ENCODE results near the gene ECHDC3. TPM values are rescaled to one million over a fixed set of nuclear protein-coding genes. Genes with fewer than 3 reads are reported as not detected.
"Not testable (repeated sequence)": the region's sequence is repeated elsewhere in the genome, so short reads cannot be mapped to it uniquely, and the experiment has no call there.

The ECHDC3 gene
- total and polyA plus RNA-seq, 2 donors (not counting 3 experiments of a cell fraction or from before 2014, with no cell fraction given): 6.0 to 7.3 TPM

DNA sequence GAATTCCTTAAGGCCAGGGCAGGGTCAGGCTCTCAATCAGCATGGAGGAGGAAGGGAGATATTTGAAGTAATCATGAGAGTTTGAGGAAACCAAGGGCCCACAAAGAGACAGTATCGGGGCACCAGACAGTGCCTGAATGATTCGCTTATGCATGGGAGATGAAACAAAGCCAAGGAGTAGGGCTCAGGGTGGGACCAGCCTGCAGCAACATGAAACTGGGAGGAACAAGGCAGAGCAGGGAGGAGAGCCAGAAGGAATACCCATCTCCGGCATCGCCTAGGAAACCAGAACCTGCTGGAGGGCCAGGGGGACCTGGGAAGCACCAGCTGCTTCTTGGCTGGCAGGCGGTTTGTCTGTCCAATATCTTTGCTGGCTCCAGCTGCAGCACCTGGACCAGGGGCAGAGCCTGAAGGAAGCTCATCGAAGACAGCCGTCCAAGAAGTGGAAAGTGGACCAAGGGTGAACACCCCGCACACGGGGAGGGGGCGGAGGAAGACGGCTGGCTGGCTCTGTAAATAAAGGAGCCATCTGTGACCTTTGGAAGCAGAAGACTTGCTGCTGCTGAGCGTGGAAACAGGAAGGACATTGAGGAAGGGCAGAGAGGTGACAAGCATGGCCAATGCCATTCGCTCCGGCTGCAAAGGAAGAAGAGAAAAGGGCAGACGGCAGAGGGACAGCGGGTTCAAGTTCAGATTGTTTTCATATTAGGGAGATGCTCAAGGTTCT is 34.4 kb upstream of the ECHDC3 start:
- H3K4me3 ChIP-seq (replicated peaks in 1 of 3; ENCODE audit: insufficient read depth in 1 of 3, low read depth in 1 of 3, low read length in 3 of 3): no peak overlapping the region
- H3K4me2 ChIP-seq (ENCODE audit: insufficient read depth, low read length): no peak overlapping the region
- H3K36me3 ChIP-seq (ENCODE audit: control insufficient read depth in 2 of 2, extremely low read depth in 1 of 2, insufficient read depth in 2 of 2, low read length in 2 of 2): no peaks in the 10 kb centered on the region
- dilution Hi-C loops (cut with MboI; ENCODE audit: extremely low pct_ligation_motif_present, low sequenced_read_pairs): no loop called here
- no peak overlapping the region for H2AFZ ChIP-seq (ENCODE audit: low read depth, low read length)
- TF ChIP-seq, protein P1, sequence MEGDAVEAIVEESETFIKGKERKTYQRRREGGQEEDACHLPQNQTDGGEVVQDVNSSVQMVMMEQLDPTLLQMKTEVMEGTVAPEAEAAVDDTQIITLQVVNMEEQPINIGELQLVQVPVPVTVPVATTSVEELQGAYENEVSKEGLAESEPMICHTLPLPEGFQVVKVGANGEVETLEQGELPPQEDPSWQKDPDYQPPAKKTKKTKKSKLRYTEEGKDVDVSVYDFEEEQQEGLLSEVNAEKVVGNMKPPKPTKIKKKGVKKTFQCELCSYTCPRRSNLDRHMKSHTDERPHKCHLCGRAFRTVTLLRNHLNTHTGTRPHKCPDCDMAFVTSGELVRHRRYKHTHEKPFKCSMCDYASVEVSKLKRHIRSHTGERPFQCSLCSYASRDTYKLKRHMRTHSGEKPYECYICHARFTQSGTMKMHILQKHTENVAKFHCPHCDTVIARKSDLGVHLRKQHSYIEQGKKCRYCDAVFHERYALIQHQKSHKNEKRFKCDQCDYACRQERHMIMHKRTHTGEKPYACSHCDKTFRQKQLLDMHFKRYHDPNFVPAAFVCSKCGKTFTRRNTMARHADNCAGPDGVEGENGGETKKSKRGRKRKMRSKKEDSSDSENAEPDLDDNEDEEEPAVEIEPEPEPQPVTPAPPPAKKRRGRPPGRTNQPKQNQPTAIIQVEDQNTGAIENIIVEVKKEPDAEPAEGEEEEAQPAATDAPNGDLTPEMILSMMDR (IDR thresholded peaks at IDR 0.05; ENCODE audit: extremely low read depth in 1 of 2, insufficient read depth in 1 of 2, low read depth in 1 of 2, low read length in 2 of 2): no peak
- TF ChIP-seq JUN (IDR thresholded peaks at IDR 0.05; ENCODE audit: borderline replicate concordance, insufficient read depth, insufficient read length, low read depth): no peak
- no peak for TF ChIP-seq EZH2 (IDR thresholded peaks at IDR 0.05; ENCODE audit: borderline replicate concordance, low read depth, low read length, severe bottlenecking)
- TF ChIP-seq MYC (IDR thresholded peaks at IDR 0.05; ENCODE audit: low read depth, low read length): no peak
- no peak for TF ChIP-seq POLR2AphosphoS5 (IDR thresholded peaks at IDR 0.05; ENCODE audit: insufficient read depth, low read depth, low read length)
- TF ChIP-seq GATA2 (IDR thresholded peaks at IDR 0.05; ENCODE audit: insufficient read depth, insufficient read length, low read depth, low read length): no peak
- TF ChIP-seq, protein P2, sequence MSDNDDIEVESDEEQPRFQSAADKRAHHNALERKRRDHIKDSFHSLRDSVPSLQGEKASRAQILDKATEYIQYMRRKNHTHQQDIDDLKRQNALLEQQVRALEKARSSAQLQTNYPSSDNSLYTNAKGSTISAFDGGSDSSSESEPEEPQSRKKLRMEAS (IDR thresholded peaks at IDR 0.05; ENCODE audit: insufficient read depth, insufficient read length): no peak
- TF ChIP-seq POLR2A (IDR thresholded peaks at IDR 0.05; ENCODE audit: low read depth, low read length): no peak
- TF ChIP-seq FOS (IDR thresholded peaks at IDR 0.05; ENCODE audit: borderline replicate concordance, insufficient read depth, low read length): no peak
- peaks cover 4 to 6% of the 10 kb centered on the region in 2 experiments for H3K27me3 ChIP-seq (ENCODE audit: control insufficient read depth in 2 of 2, insufficient read depth in 2 of 2, low read length in 2 of 2)
- no TSS peak for BruUV-seq (replicated peaks)
- ChIA-PET POLR2A (no interaction called here), CTCF (interaction anchor here (1.1 kb wide), 1 partner anchor 9 kb away, joined by 3 read pairs; no protein-coding TSS in a partner anchor)
- H3K79me2 ChIP-seq (ENCODE audit: control insufficient read depth, insufficient read depth, low read length): no peaks in the 10 kb centered on the region
- no peaks in the 10 kb centered on the region for H3K9me3 ChIP-seq (replicated peaks; ENCODE audit: control insufficient read depth, insufficient read depth, low read length)
- no peak overlapping the region for H3K27ac ChIP-seq (ENCODE audit: insufficient read depth, low read depth, low read length)
- H3K4me1 ChIP-seq (ENCODE audit: control insufficient read depth, extremely low read depth, insufficient read depth, low read length): no peaks in the 10 kb centered on the region
- H3K9me1 ChIP-seq (replicated peaks; ENCODE audit: control insufficient read depth, extremely low read depth, insufficient read depth, low read length): no peaks in the 10 kb centered on the region
- intact Hi-C loops (cut with micrococcal nuclease): no loop called here
- FAIRE-seq (no peak), DNase-seq (ENCODE audit: low read depth, low spot score) (no peak)
- H3K9ac ChIP-seq (replicated peaks; ENCODE audit: extremely low read depth, insufficient read depth, low read length): no peak overlapping the region
- no peaks in the 10 kb centered on the region for H4K20me1 ChIP-seq (replicated peaks; ENCODE audit: control insufficient read depth, extremely low read depth, insufficient read depth, low read length)

DNA sequence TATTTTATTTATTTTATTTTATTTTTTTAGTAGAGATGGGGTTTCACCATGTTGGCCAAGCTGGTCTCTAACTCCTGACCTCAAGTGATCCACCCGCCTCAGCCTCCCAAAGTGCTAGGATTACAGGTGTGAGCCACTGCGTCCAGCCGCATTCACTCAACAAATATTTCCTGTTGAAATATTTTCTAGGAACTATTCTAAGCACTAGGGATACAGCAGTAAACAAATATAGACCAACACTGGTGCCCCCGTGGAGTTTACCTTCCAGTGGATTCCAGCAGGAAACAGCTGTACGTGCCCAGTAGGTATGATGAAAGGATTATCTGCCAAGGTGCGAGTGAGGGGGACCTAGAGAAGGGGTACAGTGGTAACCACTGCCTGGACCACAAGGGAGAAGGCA is 33.4 kb upstream of the ECHDC3 start:
- H3K9ac ChIP-seq (replicated peaks; ENCODE audit: extremely low read depth, insufficient read depth, low read length); H2AFZ ChIP-seq (ENCODE audit: low read depth, low read length); H3K27ac ChIP-seq (ENCODE audit: insufficient read depth, low read depth, low read length); H3K9me1 ChIP-seq (replicated peaks; ENCODE audit: control insufficient read depth, extremely low read depth, insufficient read depth, low read length); H3K4me3 ChIP-seq (replicated peaks in 1 of 3; ENCODE audit: insufficient read depth in 1 of 3, low read depth in 1 of 3, low read length in 3 of 3); dilution Hi-C loops (cut with MboI; ENCODE audit: extremely low pct_ligation_motif_present, low sequenced_read_pairs); intact Hi-C loops (cut with micrococcal nuclease); BruUV-seq (replicated peaks); H3K79me2 ChIP-seq (ENCODE audit: control insufficient read depth, insufficient read depth, low read length); H3K4me1 ChIP-seq (ENCODE audit: control insufficient read depth, extremely low read depth, insufficient read depth, low read length); H4K20me1 ChIP-seq (replicated peaks; ENCODE audit: control insufficient read depth, extremely low read depth, insufficient read depth, low read length); DNase-seq (ENCODE audit: low read depth, low spot score); H3K4me2 ChIP-seq (ENCODE audit: insufficient read depth, low read length); H3K36me3 ChIP-seq (ENCODE audit: control insufficient read depth in 2 of 2, extremely low read depth in 1 of 2, insufficient read depth in 2 of 2, low read length in 2 of 2); FAIRE-seq; H3K27me3 ChIP-seq (ENCODE audit: control insufficient read depth in 2 of 2, insufficient read depth in 2 of 2, low read length in 2 of 2); H3K9me3 ChIP-seq (replicated peaks; ENCODE audit: control insufficient read depth, insufficient read depth, low read length); POLR2A ChIA-PET: not testable (repeated sequence)
- CTCF ChIA-PET: interaction anchor here (1.0 to 2.0 kb wide), 2 partner anchors 16 to 194 kb away, joined by 4 to 11 read pairs; no protein-coding TSS in a partner anchor
